ENCODE measurements around the gene SIAH1.

DNA sequence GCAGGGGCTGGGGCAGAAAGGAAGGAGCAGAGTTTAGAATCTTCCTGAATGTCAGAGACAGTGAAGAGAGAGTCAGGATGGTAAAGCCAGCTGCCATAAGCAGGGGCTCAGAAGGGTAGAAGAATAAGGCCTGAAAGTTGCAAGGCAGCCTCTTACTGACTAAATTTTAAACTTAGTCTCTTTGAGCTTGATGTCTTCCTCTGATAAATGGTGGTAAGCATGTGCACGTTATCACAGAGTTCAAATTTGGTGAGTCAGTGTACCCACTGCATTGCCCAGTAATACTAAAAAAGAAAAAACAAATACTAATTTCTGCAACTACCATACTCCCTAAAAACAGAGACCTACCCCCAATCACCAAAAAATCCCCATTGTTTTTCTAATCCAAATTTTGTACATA is 45.2 kb downstream of the SIAH1 start:
- TF ChIP-seq EP300 (IDR thresholded peaks at IDR 0.05; ENCODE audit: borderline replicate concordance in 1 of 2, low read depth in 2 of 2, low read length in 2 of 2) (no peak), POLR2A (IDR thresholded peaks at IDR 0.05; ENCODE audit: control extremely low read depth in 1 of 2, low read depth in 2 of 2, low read length in 2 of 2) (no peak), CHD2 (IDR thresholded peaks at IDR 0.05; ENCODE audit: low read length) (no peak)
- TF ChIP-seq, protein P1, sequence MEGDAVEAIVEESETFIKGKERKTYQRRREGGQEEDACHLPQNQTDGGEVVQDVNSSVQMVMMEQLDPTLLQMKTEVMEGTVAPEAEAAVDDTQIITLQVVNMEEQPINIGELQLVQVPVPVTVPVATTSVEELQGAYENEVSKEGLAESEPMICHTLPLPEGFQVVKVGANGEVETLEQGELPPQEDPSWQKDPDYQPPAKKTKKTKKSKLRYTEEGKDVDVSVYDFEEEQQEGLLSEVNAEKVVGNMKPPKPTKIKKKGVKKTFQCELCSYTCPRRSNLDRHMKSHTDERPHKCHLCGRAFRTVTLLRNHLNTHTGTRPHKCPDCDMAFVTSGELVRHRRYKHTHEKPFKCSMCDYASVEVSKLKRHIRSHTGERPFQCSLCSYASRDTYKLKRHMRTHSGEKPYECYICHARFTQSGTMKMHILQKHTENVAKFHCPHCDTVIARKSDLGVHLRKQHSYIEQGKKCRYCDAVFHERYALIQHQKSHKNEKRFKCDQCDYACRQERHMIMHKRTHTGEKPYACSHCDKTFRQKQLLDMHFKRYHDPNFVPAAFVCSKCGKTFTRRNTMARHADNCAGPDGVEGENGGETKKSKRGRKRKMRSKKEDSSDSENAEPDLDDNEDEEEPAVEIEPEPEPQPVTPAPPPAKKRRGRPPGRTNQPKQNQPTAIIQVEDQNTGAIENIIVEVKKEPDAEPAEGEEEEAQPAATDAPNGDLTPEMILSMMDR (IDR thresholded peaks at IDR 0.05; ENCODE audit: control extremely low read depth in 1 of 3, insufficient read depth in 1 of 3, low read depth in 1 of 3, low read length in 3 of 3) = no peak

All from H1 (cell line).